BJ (cell line): ENCODE data around the gene ZNF383. TPM values are rescaled to one million over a fixed set of nuclear protein-coding genes. Genes with fewer than 3 reads are reported as not detected.

Source experiments
- CTCF ChIA-PET: fragments of 350-600 bp; formaldehyde crosslinking; extraction: SDS; loops from one replicate; lab custom pipeline; 2021; ENCODE audit warnings: antibody characterized with exemption, inconsistent platforms; lab: Yijun Ruan, JAX
- POLR2A ChIA-PET: fragments of 300-600 bp; sonication (Branson Sonifier 250); formaldehyde crosslinking; extraction: SDS; loops from one replicate; lab custom pipeline; 2021; ENCODE audit warnings: antibody characterized with exemption; lab: Charles Lee
- DNase-seq: peaks from one replicate; pipeline ENCODE4 v3.0.0-alpha.2; 2011; ENCODE audit warnings: low read depth
- H3K27me3 ChIP-seq: 2 replicates; pipeline ENCODE4 v1.6.0; 2011; ENCODE audit warnings: low read length; ENCODE audit not compliant: control insufficient read depth, insufficient read depth
- H3K36me3 ChIP-seq: 2 replicates; pipeline ENCODE4 v1.5.1; 2011; ENCODE audit warnings: low read length; ENCODE audit not compliant: control insufficient read depth, insufficient read depth
- H3K4me3 ChIP-seq: 2 replicates; pipeline ENCODE4 v1.5.1; 2011; ENCODE audit warnings: low read depth, mild to moderate bottlenecking, control low read depth, low read length
- CTCF ChIP-seq: IDR thresholded peaks from 2 replicates; pipeline ENCODE4 v1.5.1; 2011; ENCODE audit warnings: low read depth, mild to moderate bottlenecking, control low read depth, inconsistent platforms, low read length, moderate library complexity; ENCODE audit not compliant: insufficient read depth
- polyA plus RNA-seq: library from polyadenylated mRNA; depleted of rRNA; stranded (reverse); fragments of >200 nt; gene quantifications from 2 replicates; pipeline ENCODE4 v1.2.3, GENCODE V29; 2011

ZNF383 gene
- polyA plus RNA-seq, 1 experiment: 2.1 TPM

GRCh38 chr19:37217480-37217774, 587 bp upstream of the ZNF383 start:
- DNase-seq: no peak
- H3K36me3 ChIP-seq: no peaks in the 10 kb centered on the region
- TF ChIP-seq CTCF: no peak
- ChIA-PET POLR2A (no interaction called here), CTCF (interaction anchor here (0.8 to 1.4 kb wide), 2 partner anchors 17 to 26 kb away, joined by 3 read pairs; no protein-coding TSS in a partner anchor)
- no peaks in the 10 kb centered on the region for H3K27me3 ChIP-seq
- H3K4me3 ChIP-seq: peak overlapping the region; percentile 97

- POLR2A ChIA-PET: no interaction called here
These were observed 550 bp downstream of the ZNF383 start for GRCh38 chr19:37218592-37218935.

GRCh38 chr19:37220383-37220782, 2.4 kb downstream of the ZNF383 start:
- Histone ChIP-seq H3K36me3 (no peaks in the 10 kb centered on the region), H3K4me3 (no peak overlapping the region), H3K27me3 (no peaks in the 10 kb centered on the region)
- DNase-seq: no peak
- no peak for TF ChIP-seq CTCF
- CTCF ChIA-PET: no interaction called here
- POLR2A ChIA-PET: no interaction called here

More at GRCh38 chr19:37218592-37218935, 550 bp downstream of the ZNF383 start:
- no peaks in the 10 kb centered on the region for H3K36me3 ChIP-seq
- no peak for DNase-seq
- TF ChIP-seq CTCF: no peak
- H3K27me3 ChIP-seq: no peaks in the 10 kb centered on the region
- H3K4me3 ChIP-seq: peak overlapping the region; percentile 97
- CTCF ChIA-PET: no interaction called here

GRCh38 chr19:37221136-37221535, 3.1 kb downstream of the ZNF383 start:
- POLR2A ChIA-PET: no interaction called here
- H3K36me3 ChIP-seq: no peaks in the 10 kb centered on the region
- CTCF ChIA-PET: no interaction called here

GRCh38 chr19:37226248-37226647, 8.2 kb downstream of the ZNF383 start:
- Histone ChIP-seq H3K36me3 (peaks cover 9% of the 10 kb centered on the region), H3K27me3 (no peaks in the 10 kb centered on the region), H3K4me3 (no peak overlapping the region)
- ChIA-PET CTCF (no interaction called here), POLR2A (no interaction called here)
- TF ChIP-seq CTCF: no peak
- DNase-seq: no peak

More at GRCh38 chr19:37221136-37221535, 3.1 kb downstream of the ZNF383 start:
- no peak overlapping the region for H3K4me3 ChIP-seq
- no peak for DNase-seq
- TF ChIP-seq CTCF: no peak
- H3K27me3 ChIP-seq: no peaks in the 10 kb centered on the region
